ENCODE results near the gene NDE1.

NDE1 gene

GRCh38 chr16:15736529-15736928 lies 86.5 kb downstream of the NDE1 start:
- intact Hi-C loops (cut with micrococcal nuclease), result no loop called here
- no peaks in the 10 kb centered on the region for H3K27me3 Mint-ChIP-seq
- H3K4me3 Mint-ChIP-seq, result no peak overlapping the region
- H3K4me1 Mint-ChIP-seq (ENCODE audit: low read depth), result peaks cover 6% of the 10 kb centered on the region
- H3K36me3 Mint-ChIP-seq (ENCODE audit: low read depth), result peaks cover 66% of the 10 kb centered on the region
- no peaks in the 10 kb centered on the region for H3K9me3 Mint-ChIP-seq
- H3K27ac Mint-ChIP-seq, result no peak overlapping the region

- H3K9me3 Mint-ChIP-seq, result no peaks in the 10 kb centered on the region
- peaks cover 71% of the 10 kb centered on the region for H3K36me3 Mint-ChIP-seq (ENCODE audit: low read depth)
- H3K4me1 Mint-ChIP-seq (ENCODE audit: low read depth), result peaks cover 6% of the 10 kb centered on the region
- intact Hi-C loops (cut with micrococcal nuclease), result no loop called here
- H3K4me3 Mint-ChIP-seq, result no peak overlapping the region
- H3K27me3 Mint-ChIP-seq, result no peaks in the 10 kb centered on the region
- no peak overlapping the region for H3K27ac Mint-ChIP-seq
These were observed 87.1 kb downstream of the NDE1 start for GRCh38 chr16:15737140-15737644.

GRCh38 chr16:15739464-15739863 lies 89.4 kb downstream of the NDE1 start:
- Mint-ChIP-seq H3K4me3 (no peak overlapping the region), H3K27me3 (no peaks in the 10 kb centered on the region), H3K27ac (no peak overlapping the region), H3K36me3 (ENCODE audit: low read depth) (peaks cover 53% of the 10 kb centered on the region), H3K9me3 (no peaks in the 10 kb centered on the region), H3K4me1 (ENCODE audit: low read depth) (peaks cover 6% of the 10 kb centered on the region)
- intact Hi-C loops (cut with micrococcal nuclease), result no loop called here

GRCh38 chr16:15739950-15740349 lies 89.9 kb downstream of the NDE1 start:
- Mint-ChIP-seq H3K36me3 (ENCODE audit: low read depth) (peaks cover 52% of the 10 kb centered on the region), H3K27me3 (no peaks in the 10 kb centered on the region), H3K4me3 (no peak overlapping the region), H3K4me1 (ENCODE audit: low read depth) (peaks cover 6% of the 10 kb centered on the region), H3K9me3 (no peaks in the 10 kb centered on the region), H3K27ac (no peak overlapping the region)
- intact Hi-C loops (cut with micrococcal nuclease), result no loop called here

GRCh38 chr16:15741207-15741871 lies 91.3 kb downstream of the NDE1 start:
- intact Hi-C loops (cut with micrococcal nuclease), result no loop called here
- no peaks in the 10 kb centered on the region for H3K27me3 Mint-ChIP-seq
- peaks cover 43% of the 10 kb centered on the region for H3K36me3 Mint-ChIP-seq (ENCODE audit: low read depth)
- peaks cover 6% of the 10 kb centered on the region for H3K4me1 Mint-ChIP-seq (ENCODE audit: low read depth)
- no peaks in the 10 kb centered on the region for H3K9me3 Mint-ChIP-seq
- H3K27ac Mint-ChIP-seq, result no peak overlapping the region
- no peak overlapping the region for H3K4me3 Mint-ChIP-seq

GRCh38 chr16:15742716-15743115 lies 92.7 kb downstream of the NDE1 start:
- Mint-ChIP-seq H3K36me3 (ENCODE audit: low read depth) (peaks cover 35% of the 10 kb centered on the region), H3K27me3 (no peaks in the 10 kb centered on the region), H3K27ac (no peak overlapping the region), H3K4me1 (ENCODE audit: low read depth) (peaks cover 6% of the 10 kb centered on the region), H3K4me3 (no peak overlapping the region), H3K9me3 (no peaks in the 10 kb centered on the region)
- intact Hi-C loops (cut with micrococcal nuclease), result no loop called here

GRCh38 chr16:15743657-15744056 lies 93.6 kb downstream of the NDE1 start:
- intact Hi-C loops (cut with micrococcal nuclease), result no loop called here
- H3K27me3 Mint-ChIP-seq, result no peaks in the 10 kb centered on the region
- H3K9me3 Mint-ChIP-seq, result no peaks in the 10 kb centered on the region
- peaks cover 44% of the 10 kb centered on the region for H3K36me3 Mint-ChIP-seq (ENCODE audit: low read depth)
- H3K4me1 Mint-ChIP-seq (ENCODE audit: low read depth), result peaks cover 5% of the 10 kb centered on the region
- no peak overlapping the region for H3K4me3 Mint-ChIP-seq
- no peak overlapping the region for H3K27ac Mint-ChIP-seq

GRCh38 chr16:15746332-15746731 lies 96.3 kb downstream of the NDE1 start:
- H3K9me3 Mint-ChIP-seq, result no peaks in the 10 kb centered on the region
- H3K27ac Mint-ChIP-seq, result no peak overlapping the region
- H3K4me1 Mint-ChIP-seq (ENCODE audit: low read depth), result no peaks in the 10 kb centered on the region
- H3K4me3 Mint-ChIP-seq, result no peak overlapping the region
- H3K27me3 Mint-ChIP-seq, result no peaks in the 10 kb centered on the region
- peaks cover 18% of the 10 kb centered on the region for H3K36me3 Mint-ChIP-seq (ENCODE audit: low read depth)
- intact Hi-C loops (cut with micrococcal nuclease), result no loop called here

GRCh38 chr16:15747937-15748336 lies 97.9 kb downstream of the NDE1 start:
- Mint-ChIP-seq H3K27me3 (no peaks in the 10 kb centered on the region), H3K4me3 (no peak overlapping the region), H3K36me3 (ENCODE audit: low read depth) (peaks cover 11% of the 10 kb centered on the region), H3K27ac (no peak overlapping the region), H3K9me3 (no peaks in the 10 kb centered on the region), H3K4me1 (ENCODE audit: low read depth) (no peaks in the 10 kb centered on the region)
- intact Hi-C loops (cut with micrococcal nuclease), result no loop called here

- H3K9me3 Mint-ChIP-seq, result no peaks in the 10 kb centered on the region
- intact Hi-C loops (cut with micrococcal nuclease), result no loop called here
- peaks cover 11% of the 10 kb centered on the region for H3K36me3 Mint-ChIP-seq (ENCODE audit: low read depth)
- H3K27ac Mint-ChIP-seq, result no peak overlapping the region
- no peaks in the 10 kb centered on the region for H3K4me1 Mint-ChIP-seq (ENCODE audit: low read depth)
- no peak overlapping the region for H3K4me3 Mint-ChIP-seq
- no peaks in the 10 kb centered on the region for H3K27me3 Mint-ChIP-seq
These were observed 98.6 kb downstream of the NDE1 start for GRCh38 chr16:15748654-15749053.

GRCh38 chr16:15749371-15749770 lies 99.3 kb downstream of the NDE1 start:
- Mint-ChIP-seq H3K27ac (no peak overlapping the region), H3K9me3 (no peaks in the 10 kb centered on the region), H3K4me3 (no peak overlapping the region), H3K27me3 (no peaks in the 10 kb centered on the region), H3K4me1 (ENCODE audit: low read depth) (no peaks in the 10 kb centered on the region), H3K36me3 (ENCODE audit: low read depth) (peaks cover 11% of the 10 kb centered on the region)
- intact Hi-C loops (cut with micrococcal nuclease), result no loop called here

GRCh38 chr16:15749985-15750384 lies 99.9 kb downstream of the NDE1 start:
- Mint-ChIP-seq H3K9me3 (no peaks in the 10 kb centered on the region), H3K4me1 (ENCODE audit: low read depth) (no peaks in the 10 kb centered on the region), H3K36me3 (ENCODE audit: low read depth) (peaks cover 11% of the 10 kb centered on the region), H3K27ac (no peak overlapping the region), H3K27me3 (no peaks in the 10 kb centered on the region), H3K4me3 (no peak overlapping the region)
- intact Hi-C loops (cut with micrococcal nuclease), result no loop called here

- H3K9me3 Mint-ChIP-seq, result no peaks in the 10 kb centered on the region
- H3K4me1 Mint-ChIP-seq (ENCODE audit: low read depth), result no peaks in the 10 kb centered on the region
- no peaks in the 10 kb centered on the region for H3K27me3 Mint-ChIP-seq
- H3K36me3 Mint-ChIP-seq (ENCODE audit: low read depth), result peaks cover 11% of the 10 kb centered on the region
- intact Hi-C loops (cut with micrococcal nuclease), result no loop called here
- no peak overlapping the region for H3K27ac Mint-ChIP-seq
- H3K4me3 Mint-ChIP-seq, result no peak overlapping the region
These were observed 101.9 kb downstream of the NDE1 start for GRCh38 chr16:15751940-15752339.

GRCh38 chr16:15752717-15753488 lies 102.9 kb downstream of the NDE1 start:
- H3K27me3 Mint-ChIP-seq, result peaks cover 6% of the 10 kb centered on the region
- no peak overlapping the region for H3K4me3 Mint-ChIP-seq
- H3K4me1 Mint-ChIP-seq (ENCODE audit: low read depth), result no peaks in the 10 kb centered on the region
- H3K36me3 Mint-ChIP-seq (ENCODE audit: low read depth), result peaks cover 7% of the 10 kb centered on the region
- no peak overlapping the region for H3K27ac Mint-ChIP-seq
- no peaks in the 10 kb centered on the region for H3K9me3 Mint-ChIP-seq
- intact Hi-C loops (cut with micrococcal nuclease), result no loop called here

Data from dendritic cell treated with granulocyte-macrophage colony-stimulating factor and Interleukin-4, amounts not matched to agents 40 ng/mL and 50 ng/mL, for 4 days (primary cell).